ENCODE data around the gene IFNL3. TPM values are rescaled to one million over a fixed set of nuclear protein-coding genes. Genes with fewer than 3 reads are reported as not detected.
"Not testable (repeated sequence)": the region's sequence is repeated elsewhere in the genome, so short reads cannot be mapped to it uniquely, and the experiment has no call there.

Gene IFNL3
- polyA plus RNA-seq, 3 donors, result not detected

DNA sequence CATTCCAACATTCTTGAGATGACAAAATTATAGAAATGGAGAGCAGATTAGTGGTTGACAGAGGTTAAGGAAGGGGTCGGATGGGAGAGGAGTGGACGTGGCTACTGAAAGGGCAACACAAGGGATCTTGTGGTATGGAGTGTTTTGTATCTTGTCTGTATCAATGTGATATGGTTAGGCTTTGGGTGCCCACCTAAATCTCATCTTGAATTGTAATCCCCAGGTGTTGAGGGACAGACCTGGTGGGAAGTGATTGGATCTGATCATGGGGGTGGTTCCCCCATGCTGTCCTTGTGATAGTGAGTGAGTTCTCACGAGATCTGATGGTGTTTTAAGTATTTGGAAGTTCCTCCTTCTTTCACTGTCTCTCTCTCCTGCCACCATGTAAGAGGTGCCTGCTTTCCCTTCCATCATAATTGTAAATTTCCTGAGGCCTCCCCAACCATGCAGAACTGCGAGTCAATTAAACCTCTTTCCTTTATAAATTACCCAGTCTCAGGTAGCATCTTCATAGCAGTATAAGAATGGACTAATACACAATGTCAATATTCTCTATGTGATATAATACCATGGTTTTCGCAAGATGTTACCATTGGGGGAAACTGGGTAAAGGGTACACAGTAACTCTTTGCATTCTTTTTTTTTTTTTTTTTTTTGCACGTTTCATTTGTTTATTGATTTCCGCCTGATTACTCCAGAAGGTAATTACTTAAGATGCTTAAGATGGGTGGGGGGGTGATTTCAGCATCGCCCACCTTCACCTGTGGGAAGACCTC lies 8.8 kb upstream of the IFNL3 start:
- no peak for DNase-seq

DNA sequence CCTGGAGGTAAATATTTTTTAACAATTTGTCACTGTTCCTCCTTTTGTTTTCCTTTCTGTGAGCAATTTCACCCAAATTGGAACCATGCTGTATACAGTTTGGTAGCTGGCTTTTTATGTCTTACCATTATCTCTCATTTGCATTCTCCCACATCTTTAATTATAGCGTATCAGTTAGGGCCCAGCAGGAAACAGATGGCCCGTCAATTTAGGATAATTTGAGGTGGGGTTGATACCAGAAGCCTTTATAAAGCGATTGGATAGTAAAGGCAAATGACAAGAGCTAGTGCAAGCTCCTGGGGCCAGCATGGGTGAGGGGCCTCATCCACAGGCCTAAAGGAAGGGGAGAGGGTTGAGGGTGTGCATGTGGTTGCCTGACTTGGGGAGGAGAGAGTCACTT lies 7.7 kb upstream of the IFNL3 start:
- no peak for DNase-seq

DNA sequence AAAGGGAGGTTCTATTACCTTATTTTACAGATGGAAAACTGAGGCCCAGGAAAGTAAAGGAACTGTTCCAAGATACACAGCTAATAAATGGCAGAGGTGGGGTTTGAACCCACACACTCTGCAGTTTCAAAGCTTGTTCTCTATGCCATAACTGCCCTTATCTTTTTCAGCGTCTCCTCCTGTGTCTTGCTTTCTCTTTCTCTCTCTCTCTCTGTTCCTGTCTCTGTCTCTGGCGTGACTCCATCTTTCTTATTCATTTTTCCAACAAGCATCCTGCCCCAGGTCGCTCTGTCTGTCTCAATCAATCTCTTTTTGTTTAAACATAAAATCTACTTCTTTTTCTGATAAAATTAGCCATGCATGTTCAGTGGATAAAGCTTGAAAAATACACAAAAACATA lies 7.0 kb upstream of the IFNL3 start:
- no peak for DNase-seq

DNA sequence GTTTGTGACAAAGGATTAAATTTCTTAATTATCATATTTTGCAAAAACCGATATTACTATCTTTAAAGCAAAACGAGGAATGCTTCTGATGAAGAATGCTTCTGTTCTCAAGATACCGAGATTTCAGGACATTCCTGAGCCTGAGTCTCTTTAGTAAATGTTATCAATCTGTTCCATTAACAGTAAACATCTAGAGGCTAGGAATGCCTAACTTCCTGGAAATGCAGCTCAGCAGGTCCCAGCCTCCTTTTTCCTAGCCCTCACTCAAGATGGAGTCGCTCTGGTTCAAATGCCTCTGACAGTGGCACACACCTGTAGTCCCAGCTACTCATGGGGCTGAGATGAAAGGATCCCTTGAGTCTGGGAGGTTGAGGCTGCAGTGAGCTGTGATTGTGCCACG lies 6.3 kb upstream of the IFNL3 start:
- no peak for DNase-seq

DNA sequence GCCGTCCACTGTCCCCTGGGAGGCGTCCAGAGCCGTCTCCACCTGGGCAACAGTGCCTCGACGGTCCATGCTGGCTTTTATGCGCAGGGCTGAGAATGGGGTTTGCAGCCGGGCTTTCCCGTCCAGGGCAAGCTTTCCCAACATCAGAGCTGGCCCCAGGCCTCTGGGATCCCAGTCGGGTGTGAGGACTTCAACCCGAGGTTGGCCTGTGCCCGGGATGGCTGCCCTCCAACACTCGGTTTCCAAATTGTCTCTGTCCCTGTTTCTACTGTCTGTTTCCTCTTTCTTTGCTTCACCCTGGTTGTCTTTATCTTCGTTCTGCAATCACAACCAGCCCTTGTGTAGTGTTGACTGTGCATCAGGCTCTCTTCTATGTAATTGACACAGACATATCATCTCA lies 4.0 kb upstream of the IFNL3 start, which contains the start of gene IFNL4:
IFNL4 (minus strand) TSS at position 51 of the 400 bp plus-strand sequence.
- no peak for DNase-seq

DNA sequence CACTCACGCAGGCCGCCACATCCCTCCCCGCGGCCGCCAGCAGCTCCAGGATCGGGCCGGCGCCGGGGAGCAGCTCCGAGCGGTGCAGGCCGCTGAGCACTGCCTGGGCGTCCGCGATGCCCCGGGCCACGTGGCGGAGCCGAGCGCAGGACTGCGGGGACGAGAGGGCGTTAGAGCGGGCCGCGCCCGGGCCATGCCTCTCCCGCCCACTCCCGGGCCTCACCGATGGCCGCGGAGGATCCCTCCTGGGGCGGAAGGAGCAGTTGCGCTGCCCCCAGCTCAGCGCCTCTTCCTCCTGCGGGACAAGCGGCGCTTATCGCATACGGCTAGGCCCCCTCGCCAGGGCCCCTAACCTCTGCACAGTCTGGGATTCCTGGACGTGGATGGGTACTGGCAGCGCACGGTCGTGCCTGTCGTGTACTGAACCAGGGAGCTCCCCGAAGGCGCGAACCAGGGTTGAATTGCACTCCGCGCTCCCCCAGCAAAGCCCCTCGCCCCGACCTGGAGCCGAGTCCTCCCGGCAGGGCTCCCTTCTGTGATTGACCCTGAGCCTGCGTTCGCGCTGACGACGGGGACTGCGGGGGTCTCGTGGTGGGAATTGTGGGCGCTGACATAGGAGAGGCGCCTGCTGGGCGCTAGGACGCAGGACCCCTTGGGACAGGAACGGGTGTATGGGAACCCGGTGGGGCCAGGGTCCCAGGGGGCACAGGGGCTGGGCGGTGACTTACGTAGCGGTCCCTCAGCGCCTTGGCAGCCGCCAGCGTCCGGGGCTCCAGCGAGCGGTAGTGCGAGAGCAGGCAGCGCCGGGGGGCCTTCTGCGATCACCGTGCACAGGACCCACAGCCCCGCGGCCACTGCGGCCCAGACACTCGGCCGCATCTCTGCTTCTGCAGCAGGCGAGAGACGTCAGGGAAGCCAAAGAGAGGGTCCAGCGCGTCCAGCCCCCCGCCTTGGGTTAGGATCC lies 3.2 kb upstream of the IFNL3 start:
- no peak for DNase-seq

DNA sequence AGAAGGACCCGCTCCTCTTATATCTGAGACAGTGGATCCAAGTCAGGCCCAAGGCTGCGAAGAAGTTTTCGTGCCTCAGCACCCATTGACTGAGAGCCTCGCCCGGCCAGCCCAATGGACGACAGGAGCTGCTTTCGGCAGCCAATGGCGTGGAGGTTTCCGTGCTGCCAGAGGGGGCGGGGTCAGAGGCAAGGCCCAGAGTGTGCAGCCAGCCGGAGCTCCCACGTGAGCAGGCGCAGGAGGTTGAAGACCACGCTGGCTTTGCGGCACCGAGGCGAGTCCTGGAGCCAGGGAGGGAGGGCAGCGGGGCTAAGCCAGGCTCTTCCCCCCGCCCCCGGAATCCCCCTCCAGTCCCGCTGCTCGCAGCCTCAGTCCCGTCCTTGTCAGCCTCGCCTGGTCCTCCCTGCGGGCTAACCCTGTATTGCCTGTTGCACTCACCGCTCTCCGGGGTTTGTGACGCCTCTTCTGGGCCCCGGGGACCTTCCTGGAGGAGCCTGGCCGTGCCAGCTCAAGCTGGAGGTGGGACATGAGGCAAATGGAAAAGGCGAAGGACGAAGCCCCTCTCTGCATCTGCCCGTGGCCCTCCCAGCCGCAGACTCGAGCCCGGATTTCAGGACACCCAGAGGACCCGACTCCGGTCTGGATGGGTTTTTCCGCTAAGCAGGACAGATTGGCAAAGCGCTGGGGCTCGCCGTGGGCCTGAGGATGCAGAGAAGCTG lies 2.3 kb upstream of the IFNL3 start:
- peak; percentile 50 for DNase-seq

DNA sequence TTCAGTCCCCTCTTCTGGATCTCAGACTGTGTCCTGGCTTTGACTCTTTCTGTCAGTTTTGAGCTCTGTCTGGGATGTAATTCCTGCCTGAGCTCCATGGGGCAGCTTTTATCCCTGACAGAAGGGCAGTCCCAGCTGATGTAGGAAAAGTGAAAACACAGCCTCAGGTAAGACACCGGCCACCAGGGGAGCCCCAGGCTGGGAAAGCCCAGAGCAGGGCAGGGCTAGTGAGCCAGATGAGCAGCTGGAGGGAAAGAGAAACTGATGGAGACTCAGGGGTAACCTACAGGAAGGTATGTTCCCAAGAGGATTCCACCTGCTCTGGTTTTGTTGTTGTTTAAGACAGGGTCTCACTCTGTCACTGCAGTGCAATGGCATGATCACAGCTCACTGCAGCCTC lies 360 bp upstream of the IFNL3 start:
- not testable (repeated sequence) for DNase-seq

DNA sequence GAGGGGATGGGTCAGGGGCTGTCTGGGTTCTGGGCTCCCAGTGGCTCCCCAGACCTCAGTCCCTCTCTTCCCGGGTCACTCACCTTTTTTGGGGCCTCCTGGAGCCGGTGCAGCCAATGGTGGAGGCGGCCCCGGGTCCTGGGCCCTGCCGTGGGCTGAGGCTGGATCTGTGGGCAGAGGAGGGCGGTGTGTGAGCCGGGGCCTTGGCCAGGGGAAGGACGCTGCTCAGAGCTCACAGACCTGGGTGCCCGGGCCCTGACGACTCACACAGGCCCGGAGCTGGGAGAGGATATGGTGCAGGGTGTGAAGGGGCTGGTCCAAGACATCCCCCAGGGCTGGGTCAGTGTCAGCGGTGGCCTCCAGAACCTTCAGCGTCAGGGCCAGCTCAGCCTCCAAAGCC lies 1.1 kb downstream of the IFNL3 start:
- not testable (repeated sequence) for DNase-seq

DNA sequence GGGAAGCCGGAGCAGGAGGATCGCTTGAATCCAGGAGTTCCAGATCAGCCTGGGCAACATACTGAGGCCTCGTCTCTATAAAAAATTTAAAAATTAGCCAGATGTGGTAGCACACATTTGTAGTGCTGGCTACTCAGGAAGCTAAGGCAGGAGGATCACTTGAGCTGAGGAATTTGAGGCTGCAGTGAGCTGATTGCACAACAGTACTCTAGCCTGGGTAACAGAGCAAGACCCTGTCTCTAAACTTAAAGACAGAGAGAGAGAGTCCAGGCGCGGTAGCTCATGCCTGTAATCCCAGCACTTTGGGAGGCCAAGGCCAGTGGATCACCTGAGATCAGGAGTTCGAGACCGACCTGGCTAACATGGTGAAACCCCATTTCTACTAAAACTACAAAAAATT lies 4.4 kb downstream of the IFNL3 start:
- DNase-seq, result no peak

DNA sequence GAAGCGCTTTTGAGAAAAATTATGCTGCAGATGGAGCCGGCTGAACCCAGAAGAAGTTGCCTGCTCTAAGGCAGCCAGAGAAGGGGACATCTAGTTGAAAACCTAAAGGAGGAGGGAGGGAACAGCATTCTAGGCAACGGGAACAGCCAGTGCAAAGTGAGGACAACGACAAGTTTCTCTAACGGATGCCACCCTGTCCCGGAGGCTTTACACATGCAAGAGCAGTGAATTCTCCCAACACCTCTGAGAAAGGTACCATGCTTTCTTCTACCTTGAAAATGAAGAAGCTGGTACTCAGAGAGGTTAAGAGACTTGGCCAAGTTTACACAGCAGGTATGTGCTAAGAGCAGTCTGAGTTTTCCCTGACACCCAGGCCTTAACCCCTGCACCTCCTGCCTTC lies 5.9 kb downstream of the IFNL3 start:
- no peak for DNase-seq

DNA sequence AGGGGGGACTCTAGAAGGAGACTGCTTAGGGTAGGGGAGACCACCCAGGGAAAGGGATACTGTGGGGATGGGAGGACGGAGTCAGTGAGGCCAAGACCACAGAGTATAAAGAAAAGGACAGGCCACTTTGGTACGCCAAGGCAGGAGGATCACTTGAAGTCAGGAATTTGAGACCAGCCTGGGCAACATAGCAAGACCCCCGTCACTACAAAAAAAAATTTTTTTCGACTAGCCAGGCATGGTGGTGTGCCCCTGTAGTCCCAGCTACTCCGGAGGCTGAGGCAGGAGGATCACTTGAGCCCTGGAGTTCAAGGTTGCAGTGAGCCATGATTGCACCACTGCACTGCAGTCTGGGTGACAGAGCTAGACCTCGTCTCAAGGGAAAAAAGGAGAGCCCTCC lies 6.6 kb downstream of the IFNL3 start:
- DNase-seq, result no peak

DNA sequence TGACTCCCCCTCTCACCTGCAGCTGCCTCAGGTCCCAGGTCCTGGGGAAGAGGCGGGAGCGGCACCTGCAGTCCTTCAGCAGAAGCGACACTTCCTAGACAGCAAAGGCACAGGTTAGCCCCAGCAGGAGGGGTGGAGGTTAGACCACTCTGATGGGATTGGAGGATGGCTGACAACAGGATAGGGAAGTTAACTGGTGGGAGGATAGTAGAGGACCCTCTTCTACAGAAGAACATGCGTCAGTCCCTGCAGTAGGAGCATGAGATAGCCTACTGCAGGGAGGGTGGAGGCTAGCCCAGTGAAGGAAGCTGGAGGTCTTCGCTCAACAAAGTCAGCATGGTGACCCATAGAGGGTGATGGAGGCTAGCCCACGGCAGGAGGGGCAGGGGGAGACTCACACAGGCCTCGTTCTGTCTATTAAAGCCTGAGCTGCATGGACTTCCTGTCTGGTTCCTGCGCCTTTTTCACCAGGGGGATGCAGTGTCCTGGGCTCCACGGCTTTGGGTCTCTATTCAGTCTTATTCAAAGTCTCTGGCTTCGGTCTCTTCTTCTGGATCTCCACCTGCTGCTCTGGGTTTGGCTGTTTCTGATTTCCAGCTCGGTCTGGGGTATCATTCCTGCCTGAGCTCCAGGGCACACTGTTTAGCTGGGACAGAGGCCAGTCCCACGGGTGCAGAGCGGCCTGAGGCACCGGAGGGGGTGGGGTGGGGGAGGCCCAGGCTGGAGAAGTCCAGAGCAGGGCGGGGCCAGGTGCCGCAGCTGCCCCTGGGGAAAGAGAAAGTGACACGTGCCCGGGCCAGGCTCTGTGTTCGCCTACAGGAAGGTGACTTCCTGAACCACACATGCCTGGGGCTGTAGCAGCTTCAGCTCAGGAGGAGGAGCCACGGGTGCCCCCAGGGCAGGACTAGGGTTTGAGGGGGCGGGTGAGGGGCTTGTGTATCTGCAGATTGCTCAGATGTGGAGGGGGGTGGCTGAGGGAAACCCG lies 7.3 kb downstream of the IFNL3 start:
- DNase-seq, result no peak

DNA sequence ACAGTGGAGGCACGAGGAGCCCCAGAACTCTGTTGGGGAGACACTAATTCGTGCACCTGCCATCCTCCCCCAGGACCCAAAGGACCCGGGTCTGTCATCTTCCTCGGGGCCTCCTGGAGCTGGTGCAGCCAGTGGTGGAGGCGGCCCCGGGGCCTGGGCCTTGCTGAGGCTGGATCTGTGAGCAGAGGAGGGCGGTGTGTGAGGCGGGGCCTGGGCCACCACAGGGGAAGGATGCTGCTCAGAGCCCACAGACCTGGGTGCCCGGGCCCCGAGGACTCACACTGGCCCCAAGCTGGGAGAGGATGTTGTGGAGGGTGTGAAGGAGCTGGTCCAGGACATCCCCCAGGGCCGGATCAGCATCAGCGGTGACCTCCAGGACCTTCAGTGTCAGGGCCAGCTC lies 8.3 kb downstream of the IFNL3 start:
- no peak for DNase-seq

DNA sequence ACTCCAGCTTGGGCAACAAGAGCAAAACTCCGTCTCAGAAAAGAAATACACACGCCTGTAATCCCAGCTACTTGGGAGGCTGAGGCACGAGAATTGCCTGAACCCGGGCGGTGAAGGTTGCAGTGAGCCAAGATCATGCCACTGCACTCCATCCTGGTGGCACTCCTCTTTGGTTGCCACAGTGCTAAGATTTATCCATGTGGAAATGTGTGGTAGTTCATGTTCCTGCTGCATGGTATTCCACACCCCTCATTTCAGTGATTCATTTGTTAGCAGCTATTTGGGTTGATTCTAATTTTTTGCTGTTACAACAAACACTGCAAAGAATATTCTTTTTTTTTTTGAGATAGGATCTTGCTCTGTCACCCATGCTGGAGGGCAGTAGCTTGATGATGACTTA lies 12.1 kb downstream of the IFNL3 start:
- DNase-seq, result no peak

DNA sequence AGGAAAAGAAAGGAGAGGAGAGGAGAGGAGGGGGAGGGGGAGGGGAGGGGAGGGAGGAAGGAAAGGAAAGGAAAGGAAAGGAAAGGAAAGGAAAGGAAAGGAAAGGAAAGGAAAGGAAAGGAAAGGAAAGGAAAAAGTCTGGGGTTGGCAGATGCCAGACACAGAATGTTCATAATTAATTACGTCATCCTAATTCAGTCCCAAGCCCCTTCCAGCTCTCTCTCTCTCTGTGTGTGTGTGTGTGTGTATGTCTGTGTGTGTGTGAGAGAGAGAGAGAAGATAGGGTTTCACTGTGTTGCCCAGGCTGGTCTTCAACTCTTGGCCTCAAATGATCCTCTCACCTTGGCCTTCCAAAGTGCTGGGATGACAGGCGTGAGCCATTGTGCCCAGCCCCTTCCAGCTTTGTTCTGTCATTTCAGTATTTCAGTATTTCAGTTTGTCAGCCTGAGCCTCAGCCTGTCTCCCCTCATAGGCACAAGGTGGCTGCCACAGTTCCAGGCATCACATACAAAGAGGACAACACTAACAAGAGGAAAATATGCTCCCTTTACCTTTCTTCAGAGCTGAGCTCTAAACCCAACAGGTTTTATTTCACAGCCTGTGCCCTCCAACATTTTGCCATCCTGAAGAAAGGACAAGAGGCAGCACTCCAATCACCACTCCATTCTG lies 14.6 kb downstream of the IFNL3 start:
- DNase-seq, result no peak

DNA sequence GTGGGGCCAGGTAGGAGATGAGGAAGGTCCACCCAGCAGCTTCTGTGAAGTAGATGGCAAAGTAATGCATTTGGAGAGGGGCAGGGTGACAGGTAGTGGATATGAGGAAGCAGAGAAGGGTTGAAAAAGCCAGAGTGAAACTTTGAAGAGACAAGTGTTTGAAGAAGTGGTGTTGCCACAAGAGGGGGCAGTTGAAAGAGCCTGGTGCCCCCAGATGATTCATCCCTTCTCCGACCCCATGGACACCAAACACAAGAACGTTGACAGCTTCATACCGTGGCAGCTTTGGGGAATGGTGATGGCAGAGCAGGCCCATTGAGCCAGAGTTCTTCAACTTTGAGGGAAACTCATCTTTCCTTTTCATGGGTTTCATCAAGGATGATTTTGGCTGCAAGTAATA lies 19.9 kb downstream of the IFNL3 start:
- DNase-seq, result no peak

DNA sequence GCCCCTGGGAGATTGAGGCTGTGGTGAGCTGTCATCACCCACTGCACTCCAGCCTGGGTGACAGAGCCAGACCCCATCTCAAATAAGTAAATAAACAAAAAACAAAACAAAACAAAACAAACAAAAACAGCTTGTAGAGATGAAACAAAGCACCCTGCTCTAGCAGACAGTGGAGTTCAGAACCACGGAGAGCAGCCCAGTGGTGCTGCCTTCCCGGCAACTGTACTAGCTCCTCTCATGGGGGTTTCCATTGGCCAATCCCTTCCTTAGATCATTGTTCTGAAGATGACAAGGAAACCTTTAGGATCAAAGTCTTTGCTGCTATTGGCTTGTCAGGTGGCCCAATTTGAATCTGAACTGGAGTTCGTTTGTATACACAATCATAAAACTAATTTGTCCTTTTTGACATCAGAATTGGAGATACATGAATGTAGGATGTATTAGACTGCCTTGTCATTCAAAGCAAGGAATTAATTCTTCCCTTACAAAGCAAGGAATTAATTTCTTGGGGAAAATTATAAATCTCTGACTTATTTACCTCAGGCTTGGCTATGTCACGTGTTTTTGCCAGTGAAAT lies 21.0 kb downstream of the IFNL3 start:
- peak; percentile 52 for DNase-seq

DNA sequence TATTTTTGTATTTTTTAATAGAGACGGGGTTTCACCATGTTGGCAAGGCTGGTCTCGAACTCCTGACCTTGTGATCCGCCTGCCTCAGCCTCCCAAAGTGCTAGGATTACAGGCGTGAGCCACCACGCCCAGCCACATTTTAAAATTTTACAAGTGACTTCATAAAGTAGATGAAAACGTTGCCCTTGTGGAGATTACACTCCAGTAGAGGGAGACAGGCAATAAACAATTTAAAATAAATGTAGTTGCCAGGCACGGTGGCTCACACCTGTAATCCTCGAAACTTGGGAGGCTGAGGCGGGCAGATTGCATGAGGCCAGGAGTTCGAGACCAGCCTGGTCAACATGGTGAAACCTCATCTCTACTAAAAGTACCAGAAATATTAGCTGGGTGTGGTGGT lies 25.7 kb downstream of the IFNL3 start:
- DNase-seq, result not testable (repeated sequence)

Measured in renal pelvis (tissue), 4 donors.